ENCODE data around the gene SERPINB6.
"Not testable (repeated sequence)": the region's sequence is repeated elsewhere in the genome, so short reads cannot be mapped to it uniquely, and the experiment has no call there.

DNA sequence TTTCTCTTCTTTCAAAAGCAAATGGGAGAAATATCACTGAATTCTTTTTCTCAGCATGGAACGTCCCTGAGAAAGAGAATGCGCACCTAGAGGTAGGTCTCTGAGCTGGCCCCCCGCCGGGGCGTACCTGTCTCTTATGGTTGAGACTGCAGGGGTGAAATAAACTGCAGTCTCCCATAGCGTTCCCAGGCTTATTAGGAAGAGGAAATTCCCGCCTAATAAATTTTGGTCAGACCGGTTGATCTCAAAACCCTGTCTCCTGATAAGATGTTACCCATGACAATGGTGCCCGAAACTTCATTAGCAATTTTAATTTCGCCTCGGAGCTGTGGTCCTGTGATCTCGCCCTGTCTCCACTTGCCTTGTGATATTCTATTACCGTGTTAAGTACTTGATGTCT is 43.4 kb downstream of the SERPINB6 start:
- not testable (repeated sequence) for TF ChIP-seq CTCF (IDR thresholded peaks at IDR 0.05; ENCODE audit: low read depth, low read length); EZH2phosphoT487 (IDR thresholded peaks at IDR 0.05; ENCODE audit: low read depth)

All from OCI-LY3 (cell line).